GM18499 (cell line): ENCODE data around the gene ETS1.

Source experiments
- ATAC-seq: cut with Tn5 transposase; IDR thresholded peaks from one replicate; pipeline ENCODE4 v1.9.1; 2021; ENCODE audit warnings: moderate number of reproducible peaks; ENCODE audit not compliant: insufficient read depth, unreplicated experiment

The ETS1 gene

DNA sequence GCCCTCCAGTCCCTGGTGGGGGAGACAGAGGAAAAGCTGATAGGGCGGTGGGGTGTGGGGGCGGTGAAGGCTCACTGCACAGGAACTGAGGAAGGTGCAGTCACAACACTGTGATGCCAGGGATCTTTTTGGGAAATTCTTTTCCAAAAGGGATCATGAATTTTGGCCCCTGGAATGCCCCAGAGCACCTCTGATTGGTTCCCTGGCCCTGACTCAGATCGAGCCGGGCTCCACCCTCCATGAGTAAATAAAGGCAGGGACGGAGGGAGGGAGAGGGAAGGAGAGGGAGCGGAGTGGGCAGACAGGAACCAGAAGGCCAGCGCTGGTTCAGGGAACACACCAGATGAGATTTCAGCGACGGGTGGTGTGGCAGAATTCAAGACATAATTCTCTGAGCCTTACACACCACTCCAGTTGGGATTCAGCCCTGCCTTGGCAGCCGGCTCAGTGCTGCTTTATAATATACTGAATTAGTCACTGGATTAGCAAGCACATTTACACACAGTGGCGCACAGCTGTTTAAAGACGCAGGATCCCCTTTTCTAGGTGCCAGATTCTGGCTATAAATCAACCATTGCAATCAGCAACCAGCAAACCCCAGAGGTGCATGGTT is 80.3 kb downstream of the ETS1 start:
- ATAC-seq, result no peak

DNA sequence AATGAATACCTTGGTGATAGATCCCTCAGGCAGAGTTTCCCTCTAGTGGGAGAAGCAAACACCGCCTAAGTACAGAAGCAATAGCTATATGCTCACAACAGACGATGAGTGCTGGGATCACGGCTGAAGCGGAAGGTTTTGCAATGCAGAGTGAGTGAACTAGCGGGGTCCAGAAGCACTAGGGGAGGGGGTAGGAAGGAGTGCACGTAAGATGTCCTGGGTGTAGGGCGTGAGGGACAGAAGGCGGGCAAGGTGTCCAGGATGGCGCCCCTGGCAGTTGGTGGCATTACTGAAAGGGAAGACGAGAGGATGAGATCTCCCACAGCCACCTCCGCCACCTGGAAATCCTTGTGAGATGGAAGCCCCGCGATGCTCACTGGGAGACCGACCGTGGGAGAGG is 81.0 kb downstream of the ETS1 start:
- no peak for ATAC-seq

DNA sequence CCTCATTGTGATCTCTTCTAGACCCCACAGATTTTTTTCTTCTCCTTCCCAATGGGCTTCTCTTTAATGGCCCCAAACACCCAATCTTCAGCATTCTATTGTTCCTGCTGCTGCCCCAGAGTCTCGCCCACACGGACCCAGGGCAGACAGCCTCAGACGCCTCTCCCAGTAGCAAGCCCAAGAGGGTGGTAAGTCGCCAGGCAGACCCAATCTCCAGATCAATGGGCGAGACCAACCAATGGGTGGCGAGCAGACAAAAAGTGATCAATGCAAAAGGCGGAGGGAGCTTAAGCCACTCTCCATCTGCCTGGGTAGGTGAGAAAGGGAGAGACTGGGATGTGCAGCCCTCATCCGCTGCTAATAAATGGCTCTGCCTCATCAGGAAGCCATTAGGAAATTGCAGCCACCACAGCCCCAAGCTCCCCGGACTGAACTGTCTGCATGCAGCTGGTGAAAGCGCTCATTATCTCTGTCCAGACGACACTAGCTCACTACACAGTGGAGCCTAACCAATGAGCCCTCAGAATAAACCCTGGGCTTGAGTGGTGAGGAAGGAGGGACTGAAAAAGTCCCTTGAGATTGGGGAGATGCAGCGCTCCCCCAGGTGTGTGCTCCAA is 81.8 kb downstream of the ETS1 start:
- no peak for ATAC-seq

DNA sequence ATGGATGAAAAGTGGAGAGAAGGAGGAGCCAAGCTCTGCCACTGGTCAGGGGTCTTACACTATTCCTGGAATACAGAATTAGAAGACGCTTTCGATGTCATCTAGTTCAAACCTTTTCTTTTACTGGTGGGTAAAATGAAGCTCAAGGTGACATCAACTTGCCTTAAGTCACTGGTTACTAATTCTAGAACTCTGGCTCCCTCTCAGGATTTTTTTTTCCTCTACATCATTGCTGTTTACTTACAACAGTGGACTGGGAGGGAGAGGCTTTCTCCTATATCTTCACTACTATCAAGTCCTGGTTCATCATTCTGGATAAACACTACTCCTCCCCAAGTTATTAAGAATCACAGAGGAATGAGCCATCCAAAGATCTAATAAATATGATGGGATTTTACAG is 82.9 kb downstream of the ETS1 start:
- no peak for ATAC-seq

DNA sequence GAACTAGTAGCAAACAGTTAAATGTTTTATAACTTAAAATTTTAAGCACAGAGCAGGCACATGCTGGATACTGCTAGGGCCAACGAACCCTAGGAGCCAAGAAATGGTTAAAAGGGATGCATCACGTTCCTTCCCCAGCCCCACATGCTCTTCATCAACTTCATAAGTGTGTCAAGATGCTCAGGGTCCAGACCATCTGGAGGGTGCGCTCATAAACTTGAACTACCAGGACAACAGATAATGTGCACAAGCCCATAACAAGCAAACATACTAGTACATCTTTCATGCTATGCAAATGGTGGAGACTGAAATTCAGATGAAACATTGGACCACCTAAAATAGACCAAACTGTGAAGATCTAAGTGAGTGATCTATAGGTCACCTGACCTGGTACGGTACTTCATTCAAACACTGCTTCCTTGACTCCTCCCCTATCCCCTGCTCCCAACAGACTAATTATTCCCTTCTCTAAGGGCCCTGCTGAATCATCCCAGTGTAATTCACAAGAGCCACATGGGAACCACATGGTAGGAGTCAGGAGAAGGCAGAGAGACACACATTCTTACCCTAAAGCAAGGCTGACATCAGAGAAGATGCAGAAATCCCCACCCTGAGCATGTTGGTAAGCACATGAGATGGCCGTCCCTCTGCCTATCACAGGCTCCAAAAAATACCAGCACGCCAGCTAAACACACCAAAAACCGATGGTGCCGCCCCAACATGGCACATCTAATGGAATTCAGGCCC is 83.9 kb downstream of the ETS1 start:
- no peak for ATAC-seq

DNA sequence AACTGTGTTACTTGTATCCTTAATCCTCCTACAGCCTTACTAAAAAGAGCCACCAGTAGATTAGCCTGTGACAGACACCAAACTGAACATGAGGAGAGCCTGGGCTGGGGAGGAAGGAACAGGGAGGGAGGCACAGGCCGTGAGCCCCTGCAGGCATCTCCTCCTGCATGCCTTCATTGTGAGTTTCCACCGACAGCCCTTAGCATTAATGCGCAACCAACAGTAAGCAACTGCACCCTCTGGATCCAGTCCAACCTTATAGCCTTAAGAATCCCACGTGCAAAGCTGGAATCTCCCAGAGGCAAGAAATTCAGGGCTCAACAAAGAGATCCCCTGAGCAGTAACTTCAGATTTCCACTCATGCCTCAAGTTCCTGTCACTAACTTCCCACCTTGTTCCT is 84.6 kb downstream of the ETS1 start:
- no peak for ATAC-seq

DNA sequence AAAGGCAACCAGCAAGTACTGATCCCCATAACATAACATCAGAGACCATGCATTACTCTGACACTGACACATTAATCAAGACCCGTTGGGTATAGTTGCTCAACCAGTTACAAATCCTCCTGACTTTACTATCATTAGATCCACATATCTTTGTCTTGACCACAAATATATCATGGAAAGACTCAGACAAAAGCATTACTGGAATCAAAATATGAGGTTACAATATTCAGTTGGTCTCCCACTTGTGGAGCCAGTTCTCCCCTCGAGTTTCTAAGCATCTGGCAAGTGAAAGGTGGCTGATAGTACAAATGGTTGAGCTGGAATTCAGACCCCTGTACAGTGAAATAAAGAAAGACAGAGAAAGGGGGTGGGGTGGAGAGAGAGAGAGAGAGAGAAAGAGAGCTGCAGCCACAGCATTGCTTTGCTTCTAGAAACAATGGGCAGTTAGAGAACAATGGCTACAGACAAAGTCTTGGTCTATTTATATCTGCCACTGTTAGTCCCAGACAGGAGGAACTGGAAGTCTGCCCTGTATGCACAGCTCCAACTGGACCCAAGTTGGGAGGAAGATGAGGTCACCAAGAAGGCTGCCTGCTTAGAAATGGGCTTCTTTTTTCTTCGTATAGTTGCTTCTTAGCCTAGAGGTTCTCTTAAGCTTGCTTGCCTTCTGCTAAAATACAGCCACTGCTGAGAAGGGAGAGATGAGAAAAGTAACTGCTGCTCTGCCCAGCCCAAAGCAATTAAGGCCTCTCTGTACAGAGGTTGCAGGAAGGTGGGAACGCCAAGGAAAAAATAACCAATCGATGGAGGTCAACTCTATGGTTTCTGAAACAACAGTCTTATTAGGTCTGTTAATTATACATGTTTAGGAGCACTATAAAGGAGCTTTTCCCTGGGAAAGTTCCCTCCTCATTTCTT is 85.5 kb downstream of the ETS1 start:
- no peak for ATAC-seq

DNA sequence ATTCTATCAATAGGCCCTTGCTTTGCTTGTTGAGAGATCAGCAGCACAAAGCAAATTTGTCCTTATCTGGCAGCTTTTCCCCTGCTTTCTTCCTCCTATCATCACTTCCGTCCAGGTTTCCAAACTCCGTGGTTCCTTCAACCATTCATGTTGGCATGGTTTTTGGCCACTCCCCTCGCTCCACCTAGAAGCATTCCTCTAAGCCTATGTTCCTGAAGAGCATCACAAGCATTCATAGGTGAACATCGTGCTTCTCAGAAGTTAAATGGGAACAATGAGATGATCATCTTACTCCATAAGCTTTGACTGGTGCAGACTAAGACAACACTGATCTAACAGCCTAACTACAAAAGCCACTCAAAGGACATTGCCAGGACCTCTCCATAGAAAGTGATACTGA is 86.3 kb downstream of the ETS1 start:
- ATAC-seq, result no peak

DNA sequence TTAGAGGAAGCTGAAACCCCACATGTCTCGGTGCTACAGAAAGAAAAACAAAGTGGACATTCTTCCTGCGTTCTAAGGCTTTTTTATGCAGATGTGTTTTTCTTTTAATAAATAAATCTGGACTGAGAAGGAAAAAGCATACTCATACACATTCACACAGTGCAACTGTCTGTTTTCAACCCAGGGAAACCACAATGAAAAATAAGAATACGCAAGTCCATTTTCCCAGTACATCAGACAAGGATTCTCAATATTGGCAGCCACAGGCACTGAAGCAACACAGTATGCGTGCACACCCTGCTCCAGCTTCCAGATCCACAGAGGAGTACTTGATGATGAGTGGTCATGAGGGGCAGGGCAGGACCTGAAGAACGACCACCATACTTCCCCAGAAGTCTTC is 86.9 kb downstream of the ETS1 start:
- no peak for ATAC-seq

DNA sequence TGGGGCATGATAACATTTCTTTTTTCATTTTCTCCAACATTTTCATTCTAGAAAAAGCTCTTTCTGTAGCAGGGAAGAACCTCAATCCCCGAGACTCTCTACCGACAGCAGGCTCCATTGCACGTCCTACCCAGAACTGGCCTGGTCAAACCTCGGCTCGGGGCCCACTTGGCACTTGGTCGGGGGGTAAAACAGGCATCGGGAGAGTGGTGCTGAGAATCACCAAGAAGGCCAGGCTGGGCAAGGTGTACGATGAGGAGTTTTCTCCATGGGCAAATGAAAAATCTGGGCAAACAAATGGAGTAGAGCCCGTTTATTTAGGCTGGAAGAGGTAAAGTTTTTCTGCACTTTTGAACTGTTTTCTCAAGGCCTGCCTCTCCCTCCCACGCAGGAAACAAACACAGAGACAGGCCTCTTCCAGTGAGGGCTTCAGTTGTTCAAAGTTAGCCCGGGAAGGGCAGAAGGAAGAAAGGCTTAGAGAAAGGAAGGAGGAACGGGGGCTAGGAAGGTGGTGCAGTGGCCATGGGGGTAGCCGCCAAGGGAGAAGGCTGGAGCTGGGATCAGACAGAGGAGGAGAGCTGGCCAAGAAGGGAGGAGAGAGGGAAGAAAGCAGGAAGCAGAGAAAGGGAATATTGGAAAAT is 87.6 kb downstream of the ETS1 start:
- no peak for ATAC-seq

DNA sequence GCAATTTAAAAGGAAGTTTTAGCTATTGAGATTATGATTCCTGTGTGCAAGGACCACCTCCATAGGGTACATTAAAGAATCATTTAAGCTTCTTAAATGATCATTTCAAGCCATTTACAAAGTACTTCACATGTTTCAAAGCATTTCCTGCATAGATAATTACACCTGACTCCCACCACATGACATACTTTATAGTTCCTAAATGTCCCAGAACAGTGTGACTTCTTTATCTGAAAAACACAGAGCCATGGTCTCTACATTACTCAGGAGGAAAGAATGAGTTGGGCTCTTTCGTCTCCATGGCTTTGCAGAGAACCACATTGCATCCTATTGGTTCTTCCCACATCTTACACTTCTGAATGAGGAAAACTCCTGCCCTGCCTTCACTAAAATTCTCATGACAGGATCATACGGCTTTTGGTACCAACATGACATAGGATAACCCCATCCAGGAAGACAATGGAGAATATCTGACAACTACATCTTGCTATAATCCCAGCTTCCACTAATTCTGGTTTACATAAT is 88.6 kb downstream of the ETS1 start:
- ATAC-seq, result no peak

DNA sequence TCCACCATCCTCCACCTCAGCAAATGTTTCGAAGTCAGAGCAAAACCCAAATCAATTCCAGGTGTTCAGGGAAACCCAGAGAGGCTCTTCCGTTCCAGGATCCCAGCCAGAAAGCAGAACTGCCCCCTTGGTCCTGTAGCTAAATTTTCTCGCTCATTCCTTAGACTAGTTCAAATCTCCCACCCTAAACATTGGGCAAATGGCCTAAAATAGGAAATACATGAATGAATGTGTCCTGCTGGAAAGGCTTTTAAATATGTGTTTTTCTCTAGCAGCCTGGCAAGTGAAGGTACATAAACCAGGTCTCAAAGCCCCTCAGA is 89.6 kb downstream of the ETS1 start:
- ATAC-seq, result no peak

DNA sequence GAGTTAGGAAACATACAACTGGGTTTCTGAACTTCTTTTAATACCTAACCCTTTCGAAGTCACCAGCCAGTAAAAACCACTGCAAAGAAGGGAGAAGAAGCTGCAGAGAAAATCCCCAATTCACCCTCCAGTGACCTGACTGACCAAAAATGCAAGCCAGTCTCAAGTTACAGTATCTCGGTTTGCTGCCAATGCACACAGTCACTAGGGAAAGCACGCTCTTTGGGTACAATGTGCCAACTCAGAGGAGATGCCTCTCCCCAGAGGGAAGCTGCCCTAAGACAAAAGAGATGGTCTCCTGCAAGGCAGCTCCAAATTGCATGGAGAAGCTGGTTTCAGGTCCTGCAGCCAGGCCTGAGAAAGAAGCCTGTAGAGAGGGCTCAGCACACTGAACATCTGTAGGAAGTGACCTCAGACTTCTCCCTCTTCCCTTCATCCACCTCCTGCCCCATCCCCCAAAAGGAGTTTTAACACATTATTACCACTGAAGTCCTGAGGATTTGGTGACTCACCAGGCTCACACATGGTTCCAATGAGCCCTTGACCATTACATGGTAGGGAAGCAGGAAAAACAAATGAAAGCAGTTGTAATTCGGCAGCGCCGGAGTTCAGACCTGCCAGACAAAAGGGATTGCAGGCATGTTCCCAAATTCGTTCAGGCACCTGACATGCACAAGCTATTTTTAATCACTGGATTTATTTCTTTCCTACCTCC is 90.1 kb downstream of the ETS1 start:
- ATAC-seq, result no peak

DNA sequence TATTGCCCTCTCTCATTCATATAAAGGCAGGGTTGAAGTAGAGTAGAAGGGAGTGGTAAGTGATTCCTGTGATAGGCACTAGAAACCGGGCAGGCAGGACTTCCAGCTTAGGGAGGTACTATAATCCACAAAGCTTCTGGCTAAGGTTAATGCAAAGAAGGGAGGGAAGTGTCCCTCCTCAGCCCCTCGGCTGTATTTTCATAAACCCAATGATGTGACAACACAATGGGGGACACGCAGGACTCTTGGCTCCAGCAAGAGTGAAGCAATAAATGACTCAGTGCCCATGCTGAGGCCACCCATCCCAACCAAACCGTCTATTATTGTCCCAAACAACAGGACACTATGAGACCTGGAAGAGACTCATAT is 90.7 kb downstream of the ETS1 start:
- no peak for ATAC-seq

DNA sequence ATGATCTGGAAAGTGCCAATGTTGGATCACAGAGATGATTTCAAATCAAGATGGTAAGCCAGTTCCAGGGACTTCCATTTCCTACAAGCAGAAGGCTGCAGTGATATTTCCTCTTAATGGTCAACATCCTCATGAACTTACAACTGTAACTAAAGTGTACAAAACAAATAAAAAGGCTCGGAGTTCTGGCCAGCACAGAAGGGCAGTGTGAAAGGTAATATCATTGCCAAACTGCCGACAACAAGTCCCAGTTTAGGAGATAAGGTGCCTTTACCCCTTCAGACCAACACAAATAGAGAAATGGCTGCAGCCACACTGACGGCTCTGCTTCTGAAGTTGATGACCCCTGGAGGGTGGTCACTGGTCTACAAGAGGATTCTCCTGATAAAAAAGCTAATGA is 91.1 kb downstream of the ETS1 start:
- ATAC-seq, result no peak

DNA sequence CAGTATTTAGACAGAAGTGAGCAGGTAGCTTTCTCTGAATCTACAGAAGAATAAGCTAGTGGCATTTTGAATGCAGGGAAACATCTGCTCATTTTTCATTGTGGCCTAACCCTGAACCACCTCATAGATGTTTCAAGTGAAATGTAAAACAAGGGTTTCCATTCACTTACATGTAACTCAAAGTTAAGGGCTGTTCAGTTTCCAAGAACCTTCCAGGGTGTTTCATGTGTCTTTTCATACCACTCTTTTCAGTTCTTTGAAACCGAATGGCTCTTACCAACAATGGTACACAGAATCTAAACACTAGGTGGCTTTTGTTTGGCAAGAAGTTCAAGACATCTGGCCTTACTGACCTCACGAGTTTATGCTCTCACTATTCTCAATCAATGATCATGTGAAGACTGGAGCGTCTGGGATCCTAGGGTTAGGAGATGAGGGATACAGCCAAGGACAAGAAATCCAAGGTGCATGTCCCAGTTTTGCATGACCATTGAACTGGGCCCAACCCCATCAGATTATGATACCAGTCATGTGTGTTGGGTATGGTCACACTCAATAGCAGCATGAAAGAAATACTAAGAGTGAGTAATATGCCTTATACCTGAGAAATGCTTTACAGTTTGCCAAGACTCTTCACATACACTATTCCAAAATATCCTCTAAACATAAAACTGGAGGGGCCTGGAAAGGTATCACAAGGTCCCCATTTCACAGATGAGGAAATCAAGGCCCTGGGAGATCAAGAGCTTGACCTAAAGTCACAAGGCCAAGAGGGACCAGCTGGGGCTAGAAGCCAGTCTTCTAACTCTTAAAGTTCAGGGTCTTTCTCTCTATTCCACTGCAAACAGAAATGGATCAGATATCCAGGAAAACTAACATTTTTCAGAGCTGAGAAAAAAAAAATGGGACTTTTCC is 92.7 kb downstream of the ETS1 start:
- no peak for ATAC-seq

DNA sequence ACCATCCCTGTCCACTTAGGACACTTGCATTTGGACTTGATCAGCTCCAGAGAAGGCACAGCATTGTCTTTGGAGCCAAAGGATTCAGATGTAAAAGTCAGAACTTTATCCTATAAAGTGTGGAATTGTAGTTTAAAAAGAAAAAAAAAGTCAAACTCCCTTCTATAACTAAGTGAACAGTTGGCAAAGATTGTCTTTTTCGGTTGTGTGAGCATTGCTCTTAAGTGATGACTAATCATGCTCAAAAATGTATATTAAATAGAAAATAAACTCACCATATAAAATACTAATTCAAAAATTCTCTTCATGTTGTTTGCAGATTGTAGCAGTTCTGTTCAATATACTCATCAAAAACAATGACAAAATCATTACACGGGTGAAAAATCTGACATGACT is 93.8 kb downstream of the ETS1 start:
- ATAC-seq, result no peak

DNA sequence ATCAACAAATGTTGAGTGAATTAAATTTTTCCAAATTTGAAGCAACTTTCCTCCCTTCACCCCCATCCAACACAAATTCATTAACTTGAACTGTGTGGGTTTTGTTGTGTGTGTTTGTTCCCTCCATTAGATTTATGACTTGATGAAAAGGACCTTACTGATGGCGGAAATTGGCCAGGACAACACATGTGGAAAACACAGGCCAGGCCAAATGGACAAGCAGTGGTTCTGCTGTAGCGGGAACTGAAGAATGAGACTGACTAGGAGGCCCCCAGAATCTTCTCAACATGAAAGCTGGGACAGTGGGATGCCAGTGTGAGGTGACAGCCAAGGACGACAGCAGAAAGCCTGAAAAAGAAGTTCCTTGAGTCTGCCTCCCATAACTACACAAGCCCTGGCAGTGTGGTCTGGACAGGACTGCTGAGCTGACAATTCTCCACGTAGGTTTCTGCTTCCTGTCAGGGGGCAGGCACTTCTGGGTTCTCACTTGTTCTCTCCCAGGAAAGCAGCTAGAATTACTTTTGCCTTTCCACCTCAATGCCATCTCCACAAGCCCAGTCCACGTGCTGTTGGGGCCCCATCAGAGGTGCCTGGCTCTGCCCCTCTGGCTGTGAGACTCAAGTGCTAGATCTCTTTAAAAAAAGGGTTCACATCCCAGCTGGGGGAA is 94.3 kb downstream of the ETS1 start:
- no peak for ATAC-seq
